Activated naive CD4-positive, alpha-beta T cell treated with anti-CD3 and anti-CD28 coated beads, Interleukin-2, amount 50 U/mL, for 72 hours (primary cell): ENCODE measurements around the gene SUPT3H. TPM values are rescaled to one million over a fixed set of nuclear protein-coding genes. Genes with fewer than 3 reads are reported as not detected.
"Not testable (repeated sequence)": the region's sequence is repeated elsewhere in the genome, so short reads cannot be mapped to it uniquely, and the experiment has no call there.

Experiments
- ATAC-seq, 2 donors: fragments of 150-1000 bp; cut with Tn5 transposase; 2 replicates each; pipeline ENCODE4 v1.10.0; 2021; ENCODE audit warnings: mild to moderate bottlenecking in 2 of 2, moderate library complexity in 2 of 2
- DNase-seq, 2 donors: peaks; one replicate each; pipeline ENCODE4 v3.0.0; 2021 to 2022; ENCODE audit warnings: low spot score in 2 of 2
- H3K27ac Mint-ChIP-seq, 2 donors: one replicate each; pipeline ENCODE4 v1.8.0; 2022; ENCODE audit warnings: mild to moderate bottlenecking in 2 of 2, mixed read lengths in 2 of 2
- H3K36me3 Mint-ChIP-seq, 2 donors: one replicate each; pipeline ENCODE4 v1.8.0; 2022; ENCODE audit warnings: mixed read lengths in 2 of 2
- H3K9me3 Mint-ChIP-seq, 2 donors: one replicate each; pipeline ENCODE4 v1.8.0; 2022; ENCODE audit warnings: mixed read lengths in 2 of 2
- total RNA-seq, 2 donors: library from RNA; stranded (reverse); gene quantifications; one replicate each; pipeline ENCODE4 v1.2.3, GENCODE V29; 2022

Gene SUPT3H
- total RNA-seq, 2 donors from 2014 or later = 14.3 to 20.1 TPM

GRCh38 chr6:45148278-45148677, 229.5 kb downstream of the SUPT3H start:
- peaks cover 16 to 28% of the 10 kb centered on the region in 2 donors for H3K9me3 Mint-ChIP-seq
- ATAC-seq (no peak), DNase-seq (no peak)
- H3K27ac Mint-ChIP-seq = no peak overlapping the region
- H3K36me3 Mint-ChIP-seq = peaks cover 10 to 32% of the 10 kb centered on the region in 2 donors

DNA sequence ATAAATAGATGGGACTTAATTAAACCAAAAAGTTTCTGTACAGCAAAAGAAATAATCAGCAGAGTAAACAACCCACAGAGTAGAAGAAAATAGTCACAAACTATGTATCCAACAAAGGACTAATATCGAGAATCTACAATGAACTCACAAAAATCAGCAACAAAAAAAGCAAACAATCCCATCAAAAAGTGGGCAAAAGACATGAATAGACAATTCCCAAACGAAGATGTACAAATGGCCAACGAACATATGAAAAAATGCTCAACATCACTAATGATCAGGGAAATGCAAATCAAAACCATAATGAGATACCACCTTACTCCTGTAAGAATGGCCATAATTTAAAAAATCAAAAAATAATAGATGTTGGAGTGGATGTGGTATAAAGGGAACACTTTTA, 232.1 kb downstream of the SUPT3H start:
- ATAC-seq, H3K27ac Mint-ChIP-seq, DNase-seq: not testable (repeated sequence)
- peaks cover 20 to 49% of the 10 kb centered on the region in 2 donors for H3K36me3 Mint-ChIP-seq
- peaks cover 19 to 34% of the 10 kb centered on the region in 2 donors for H3K9me3 Mint-ChIP-seq

GRCh38 chr6:45138765-45139164, 239.0 kb downstream of the SUPT3H start:
- Mint-ChIP-seq H3K9me3 (peaks cover 31 to 41% of the 10 kb centered on the region in 2 donors), H3K27ac (no peak overlapping the region), H3K36me3 (peaks cover 34 to 69% of the 10 kb centered on the region in 2 donors)
- ATAC-seq (no peak), DNase-seq (no peak)

GRCh38 chr6:45136495-45136894, 241.2 kb downstream of the SUPT3H start:
- Mint-ChIP-seq H3K36me3 (peaks cover 27 to 55% of the 10 kb centered on the region in 2 donors), H3K9me3 (peaks cover 23 to 27% of the 10 kb centered on the region in 2 donors), H3K27ac (no peak overlapping the region)
- ATAC-seq (no peak), DNase-seq (no peak)

DNA sequence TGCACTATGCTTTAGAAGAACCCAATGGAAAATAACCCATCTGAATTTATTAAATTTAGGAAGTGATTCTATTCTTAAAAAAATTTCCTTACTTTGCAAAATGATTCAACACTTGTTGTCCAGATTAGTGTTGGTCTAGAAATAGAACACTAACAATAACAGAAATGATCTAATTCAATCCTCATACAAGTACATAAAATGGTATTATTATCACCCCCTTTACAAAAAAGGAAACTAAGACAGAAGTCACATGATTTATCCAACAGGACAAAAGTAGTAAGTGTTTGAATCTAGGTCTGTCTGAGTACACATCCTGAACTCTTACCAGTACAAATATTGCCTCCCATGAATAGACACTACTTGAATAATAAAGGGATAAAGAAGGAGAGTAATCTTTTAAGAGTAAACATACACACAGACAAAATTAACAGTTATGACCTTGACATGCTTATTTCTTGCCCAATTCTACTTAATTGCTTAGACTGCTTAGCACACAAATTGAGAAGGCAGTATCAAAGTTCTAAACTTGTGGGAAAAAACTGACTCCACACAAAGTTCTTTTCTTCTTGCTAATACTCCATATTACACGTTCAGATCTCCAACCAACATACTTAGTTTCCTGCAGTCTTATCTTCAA, 245.0 kb downstream of the SUPT3H start:
- no peak overlapping the region for H3K27ac Mint-ChIP-seq
- peaks cover 18 to 41% of the 10 kb centered on the region in 2 donors for H3K36me3 Mint-ChIP-seq
- no peak for DNase-seq
- no peak for ATAC-seq
- peaks cover 14 to 26% of the 10 kb centered on the region in 2 donors for H3K9me3 Mint-ChIP-seq

DNA sequence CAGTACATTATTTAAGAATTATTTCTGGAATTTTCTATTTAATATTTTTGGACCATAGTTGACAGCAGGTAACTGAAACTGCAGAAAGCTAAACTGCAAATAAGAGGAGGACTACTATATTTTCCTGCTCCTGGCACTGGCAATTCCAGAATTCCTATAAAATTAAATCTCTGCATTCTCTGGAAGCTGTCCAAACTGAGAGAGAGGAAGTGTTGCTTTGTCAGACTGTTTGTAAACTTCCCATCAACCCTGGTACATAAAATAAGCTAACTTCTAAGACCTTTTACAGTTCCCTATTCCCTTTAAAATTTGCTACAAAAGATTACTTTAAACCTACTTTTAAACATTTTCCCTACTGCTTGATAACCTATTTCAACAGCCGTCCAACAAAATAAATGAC, 245.7 kb downstream of the SUPT3H start:
- DNase-seq (no peak), ATAC-seq (no peak)
- Mint-ChIP-seq H3K36me3 (peaks cover 17 to 35% of the 10 kb centered on the region in 2 donors), H3K27ac (no peak overlapping the region), H3K9me3 (peaks cover 14 to 23% of the 10 kb centered on the region in 2 donors)

GRCh38 chr6:45129051-45129450, 248.7 kb downstream of the SUPT3H start:
- peaks cover 0 to 8% of the 10 kb centered on the region in 2 donors for H3K36me3 Mint-ChIP-seq

GRCh38 chr6:45127185-45127584, 250.5 kb downstream of the SUPT3H start:
- Mint-ChIP-seq H3K9me3 (peaks cover 0 to 5% of the 10 kb centered on the region in 2 donors), H3K27ac (no peak overlapping the region), H3K36me3 (no peaks in the 10 kb centered on the region)
- ATAC-seq (no peak), DNase-seq (no peak)

More at GRCh38 chr6:45129051-45129450, 248.7 kb downstream of the SUPT3H start:
- DNase-seq (no peak), ATAC-seq (no peak)
- Mint-ChIP-seq H3K27ac (no peak overlapping the region), H3K9me3 (peaks cover 0 to 5% of the 10 kb centered on the region in 2 donors)

GRCh38 chr6:45126033-45126432, 251.7 kb downstream of the SUPT3H start:
- Mint-ChIP-seq H3K27ac (no peak overlapping the region), H3K9me3 (peaks cover 0 to 5% of the 10 kb centered on the region in 2 donors), H3K36me3 (no peaks in the 10 kb centered on the region)
- DNase-seq = no peak
- ATAC-seq = no peak

DNA sequence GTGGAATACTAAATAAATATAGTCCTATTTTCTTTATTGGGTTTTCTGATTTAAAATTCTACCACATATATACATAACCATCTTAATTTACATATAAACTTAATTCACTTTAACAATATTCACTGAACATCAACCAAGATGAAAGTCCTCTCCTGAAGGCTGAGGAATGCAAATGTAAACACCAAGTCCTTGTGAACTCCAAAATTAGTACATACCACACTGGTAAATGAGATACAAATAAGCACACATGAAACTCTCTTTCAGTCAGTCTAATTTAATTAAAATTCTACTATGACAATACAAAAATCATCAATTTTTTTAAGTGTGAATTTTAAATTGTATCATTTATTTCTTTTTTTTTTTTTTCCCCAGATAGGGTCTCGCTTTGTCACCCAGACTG, 254.7 kb downstream of the SUPT3H start:
- Mint-ChIP-seq H3K36me3 (no peaks in the 10 kb centered on the region), H3K9me3 (no peaks in the 10 kb centered on the region), H3K27ac (no peak overlapping the region)
- ATAC-seq (no peak), DNase-seq (no peak)

GRCh38 chr6:45118754-45119153, 259.0 kb downstream of the SUPT3H start:
- H3K27ac Mint-ChIP-seq = no peak overlapping the region
- DNase-seq = no peak

GRCh38 chr6:45116714-45117410, 260.9 kb downstream of the SUPT3H start:
- Mint-ChIP-seq H3K27ac (peak overlapping the region in 1 of 2 donors; percentile 80), H3K36me3 (peaks cover 0 to 6% of the 10 kb centered on the region in 2 donors), H3K9me3 (peaks cover 0 to 4% of the 10 kb centered on the region in 2 donors)
- ATAC-seq (peak; percentile 81 to 86), DNase-seq (no peak)

More at GRCh38 chr6:45118754-45119153, 259.0 kb downstream of the SUPT3H start:
- no peak for ATAC-seq
- H3K9me3 Mint-ChIP-seq = peaks cover 0 to 4% of the 10 kb centered on the region in 2 donors
- peaks cover 0 to 6% of the 10 kb centered on the region in 2 donors for H3K36me3 Mint-ChIP-seq

DNA sequence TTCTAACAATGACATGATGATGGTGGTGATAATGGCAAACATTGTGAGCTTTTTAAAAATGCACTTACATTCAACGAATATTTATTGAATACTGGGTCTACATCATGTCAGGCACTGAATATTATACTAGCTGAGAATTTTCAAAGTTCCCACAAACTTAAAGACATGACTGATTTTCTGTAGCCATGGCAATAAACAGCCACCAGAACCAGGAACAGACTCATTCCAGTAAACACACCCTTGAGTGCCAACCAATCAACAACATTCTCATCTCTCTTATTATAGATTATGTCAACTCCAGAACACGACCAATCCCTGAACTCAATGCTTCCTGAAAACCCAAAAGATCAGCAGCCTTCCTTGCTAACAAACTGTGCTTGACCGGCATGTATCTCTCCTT, 262.0 kb downstream of the SUPT3H start:
- H3K36me3 Mint-ChIP-seq = peaks cover 0 to 6% of the 10 kb centered on the region in 2 donors
- DNase-seq (no peak), ATAC-seq (peak in 1 of 2 donors; percentile 65)
- peaks cover 0 to 4% of the 10 kb centered on the region in 2 donors for H3K9me3 Mint-ChIP-seq
- H3K27ac Mint-ChIP-seq = peak overlapping the region in 1 of 2 donors; percentile 80

- H3K27ac Mint-ChIP-seq = no peak overlapping the region
- DNase-seq (no peak), ATAC-seq (no peak)
- H3K9me3 Mint-ChIP-seq = peaks cover 0 to 4% of the 10 kb centered on the region in 2 donors
- H3K36me3 Mint-ChIP-seq = peaks cover 0 to 6% of the 10 kb centered on the region in 2 donors
Observed at GRCh38 chr6:45112711-45113110, 265.0 kb downstream of the SUPT3H start.

- peaks cover 0 to 1% of the 10 kb centered on the region in 2 donors for H3K36me3 Mint-ChIP-seq
- no peak for DNase-seq
- no peak overlapping the region for H3K27ac Mint-ChIP-seq
- ATAC-seq = no peak
- H3K9me3 Mint-ChIP-seq = no peaks in the 10 kb centered on the region
Observed at GRCh38 chr6:45109551-45109950, 268.2 kb downstream of the SUPT3H start.

DNA sequence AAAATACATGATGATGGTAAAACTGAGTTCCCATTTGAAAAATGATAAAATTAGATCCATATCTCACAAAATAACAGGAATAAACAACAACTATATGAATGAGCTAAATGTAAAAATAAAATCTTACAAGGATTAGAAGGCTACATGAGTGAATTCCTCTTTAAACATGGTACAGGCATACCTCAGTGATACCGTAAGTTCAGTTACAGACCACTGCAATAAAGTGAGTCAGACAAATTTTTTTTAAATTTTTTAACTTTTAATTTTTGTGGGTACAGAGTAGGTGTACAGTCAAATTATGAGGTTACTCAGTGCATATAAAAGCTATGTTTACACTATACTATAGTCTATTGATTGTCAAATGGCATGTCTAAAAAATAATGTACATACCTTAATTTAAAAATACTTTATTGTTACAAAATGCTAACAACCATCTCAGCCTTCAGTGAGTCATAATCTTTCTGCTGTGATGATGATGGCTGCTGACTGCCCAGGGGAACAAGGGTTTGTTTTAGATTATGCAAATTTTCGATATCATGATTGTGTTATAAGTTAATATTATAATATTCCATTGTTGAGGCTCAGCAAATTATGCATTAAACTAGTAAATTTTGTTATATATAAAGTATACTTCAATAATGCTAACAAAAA, 272.4 kb downstream of the SUPT3H start:
- H3K27ac Mint-ChIP-seq = no peak overlapping the region
- H3K36me3 Mint-ChIP-seq = peaks cover 0 to 9% of the 10 kb centered on the region in 2 donors
- H3K9me3 Mint-ChIP-seq = no peaks in the 10 kb centered on the region
- no peak for DNase-seq
- no peak for ATAC-seq

DNA sequence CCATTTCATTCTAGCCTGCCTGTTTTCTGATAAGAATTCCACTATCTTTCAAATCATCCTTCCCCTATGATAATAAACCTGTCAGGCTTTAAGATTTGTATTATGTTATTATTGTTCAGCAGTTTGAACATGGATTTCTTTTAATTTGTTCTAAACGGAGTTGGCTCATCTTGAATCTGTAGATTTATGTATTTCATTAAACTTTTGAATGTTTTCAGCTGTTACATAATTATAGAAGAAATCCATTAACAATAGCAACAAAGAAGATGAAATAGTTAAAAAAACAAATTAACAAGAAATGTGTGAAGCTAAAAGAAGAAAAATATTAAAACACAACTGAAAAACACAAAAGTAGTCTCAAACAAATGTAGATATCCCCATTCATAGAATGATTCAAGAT, 273.3 kb downstream of the SUPT3H start:
- ATAC-seq (no peak), DNase-seq (no peak)
- Mint-ChIP-seq H3K27ac (no peak overlapping the region), H3K9me3 (no peaks in the 10 kb centered on the region), H3K36me3 (peaks cover 0 to 9% of the 10 kb centered on the region in 2 donors)
